ENCODE measurements around the gene FGFR1OP2. TPM values are rescaled to one million over a fixed set of nuclear protein-coding genes. Genes with fewer than 3 reads are reported as not detected.
"Not testable (repeated sequence)": the region's sequence is repeated elsewhere in the genome, so short reads cannot be mapped to it uniquely, and the experiment has no call there.

FGFR1OP2 gene
- total RNA-seq (10 to 100 TPM; 55.2 to 67.4 TPM), polyA plus RNA-seq (10 to 100 TPM; 31.4 to 60.5 TPM)
- long read RNA-seq, donor 1, transcript FGFR1OP2-202 (6 exons, 2,790 nt): minor isoform, 25 of 77 reads
- long read RNA-seq, donor 1, transcript FGFR1OP2-206 (5 exons, 956 nt): minor isoform, 5 of 77 reads
- long read RNA-seq, donor 1, transcript FGFR1OP2-201 (7 exons, 2,924 nt): major isoform, 37 of 77 reads
- long read RNA-seq, donor 1, partial matches to known transcripts: 4 of 77 reads
- long read RNA-seq, donor 1, other reads (novel, unspliced or antisense): 3 of 77 reads
- long read RNA-seq, donor 2, transcript FGFR1OP2-202 (6 exons, 2,790 nt): minor isoform, 5 of 20 reads
- long read RNA-seq, donor 2, transcript FGFR1OP2-201 (7 exons, 2,924 nt): major isoform, 8 of 20 reads
- long read RNA-seq, donor 2, partial matches to known transcripts: 0 of 20 reads
- long read RNA-seq, donor 2, other reads (novel, unspliced or antisense): 2 of 20 reads

- H3K27me3 ChIP-seq (ENCODE audit: control insufficient read depth in 1 of 2, insufficient read depth in 2 of 2, low read length in 1 of 2): no peaks in the 10 kb centered on the region
- H3K27ac ChIP-seq (ENCODE audit: low read depth in 1 of 2, low read length in 2 of 2): peak within 1 kb of the TSS; percentile 49 to 92
- H3K36me3 ChIP-seq (ENCODE audit: control insufficient read depth in 1 of 2, insufficient read depth in 2 of 2, low read length in 1 of 2): no peaks in the 10 kb centered on the region
- DNase-seq: peak; percentile 99 to 100
- H3K4me3 ChIP-seq (ENCODE audit: low read length in 2 of 2): peak within 1 kb of the TSS; percentile 61 to 96
- WGBS, 2 donors: 0% methylated on average over 65 to 69 of the region's 69 CpGs
- H3K4me1 ChIP-seq (ENCODE audit: control insufficient read depth in 1 of 2, insufficient read depth in 2 of 2, low read length in 2 of 2): no peaks in the 10 kb centered on the region
- ATAC-seq (ENCODE audit: low FRiP score): peak; percentile 99
- H3K9me3 ChIP-seq (ENCODE audit: control insufficient read depth, low read length): no peaks in the 10 kb centered on the region
- intact Hi-C loops (cut with DNase I): loop anchor here (5.0 kb wide), 1 partner anchor 74 kb away; the partner anchor contains the start of gene TM7SF3 (in 2 of the 2)
These were observed at the start of gene FGFR1OP2, which contains the start of gene INTS13 for GRCh38 chr12:26937863-26938700. TSS of gene FGFR1OP2 (plus strand) at chr12:26938470. CDS start at chr12:26954159, 15,689 bp downstream. TSS of gene INTS13 (minus strand) at chr12:26937981. CDS start at chr12:26936803, 1,178 bp downstream.

DNA sequence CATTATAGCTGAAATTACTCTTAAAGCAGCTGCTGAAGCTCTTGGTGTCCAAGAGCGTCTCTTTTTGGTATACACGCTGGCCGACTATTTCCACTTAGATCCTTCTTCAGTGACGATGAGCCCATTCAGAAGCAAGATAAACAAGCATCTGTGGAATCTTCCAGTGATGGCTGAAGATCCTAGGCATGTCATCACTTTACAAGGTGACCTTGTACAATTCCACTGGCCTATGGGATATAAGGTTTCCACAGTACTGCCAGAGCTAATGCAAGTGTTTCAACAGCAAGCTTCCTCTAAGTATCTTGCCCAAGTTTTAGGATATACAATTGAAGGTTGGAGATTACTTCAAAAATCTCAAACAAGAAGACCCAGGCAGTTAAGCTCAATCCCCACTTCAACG lies 47.5 kb upstream of the FGFR1OP2 start:
- no peaks in the 10 kb centered on the region for H3K4me1 ChIP-seq (ENCODE audit: control insufficient read depth in 1 of 2, insufficient read depth in 2 of 2, low read length in 2 of 2)
- intact Hi-C loops (cut with DNase I): no loop called here
- peaks cover 0 to 5% of the 10 kb centered on the region in 2 donors for H3K36me3 ChIP-seq (ENCODE audit: control insufficient read depth in 1 of 2, insufficient read depth in 2 of 2, low read length in 1 of 2)
- no peak overlapping the region for H3K4me3 ChIP-seq (ENCODE audit: low read length in 2 of 2)
- H3K27me3 ChIP-seq (ENCODE audit: control insufficient read depth in 1 of 2, insufficient read depth in 2 of 2, low read length in 1 of 2): no peaks in the 10 kb centered on the region
- peaks cover 2% of the 10 kb centered on the region for H3K9me3 ChIP-seq (ENCODE audit: control insufficient read depth, low read length)
- DNase-seq (no peak), ATAC-seq (ENCODE audit: low FRiP score) (no peak)
- H3K27ac ChIP-seq (ENCODE audit: low read depth in 1 of 2, low read length in 2 of 2): no peak overlapping the region
- WGBS, 2 donors: 95% methylated on average over 5 of the region's 5 CpGs

GRCh38 chr12:26891704-26892103 lies 46.6 kb upstream of the FGFR1OP2 start:
- no peak for ATAC-seq (ENCODE audit: low FRiP score)
- H3K9me3 ChIP-seq (ENCODE audit: control insufficient read depth, low read length): peaks cover 2% of the 10 kb centered on the region
- WGBS, 2 donors: 85 to 92% methylated on average over 1 of the region's 1 CpG

GRCh38 chr12:26895672-26896071 lies 42.6 kb upstream of the FGFR1OP2 start:
- Histone ChIP-seq H3K9me3 (ENCODE audit: control insufficient read depth, low read length) (peaks cover under 1% of the 10 kb centered on the region), H3K36me3 (ENCODE audit: control insufficient read depth in 1 of 2, insufficient read depth in 2 of 2, low read length in 1 of 2) (peaks cover 0 to 5% of the 10 kb centered on the region in 2 donors), H3K27ac (ENCODE audit: low read depth in 1 of 2, low read length in 2 of 2) (no peak overlapping the region), H3K4me3 (ENCODE audit: low read length in 2 of 2) (no peak overlapping the region), H3K4me1 (ENCODE audit: control insufficient read depth in 1 of 2, insufficient read depth in 2 of 2, low read length in 2 of 2) (no peaks in the 10 kb centered on the region), H3K27me3 (ENCODE audit: control insufficient read depth in 1 of 2, insufficient read depth in 2 of 2, low read length in 1 of 2) (no peaks in the 10 kb centered on the region)
- intact Hi-C loops (cut with DNase I): no loop called here
- 94% methylated on average over 4 of the region's 4 CpGs for WGBS, 2 donors
- DNase-seq: no peak
- ATAC-seq (ENCODE audit: low FRiP score): no peak

More at GRCh38 chr12:26891704-26892103, 46.6 kb upstream of the FGFR1OP2 start:
- no peaks in the 10 kb centered on the region for H3K4me1 ChIP-seq (ENCODE audit: control insufficient read depth in 1 of 2, insufficient read depth in 2 of 2, low read length in 2 of 2)
- no peak overlapping the region for H3K4me3 ChIP-seq (ENCODE audit: low read length in 2 of 2)
- no peak for DNase-seq
- peaks cover 0 to 5% of the 10 kb centered on the region in 2 donors for H3K36me3 ChIP-seq (ENCODE audit: control insufficient read depth in 1 of 2, insufficient read depth in 2 of 2, low read length in 1 of 2)
- intact Hi-C loops (cut with DNase I): no loop called here
- H3K27me3 ChIP-seq (ENCODE audit: control insufficient read depth in 1 of 2, insufficient read depth in 2 of 2, low read length in 1 of 2): no peaks in the 10 kb centered on the region
- no peak overlapping the region for H3K27ac ChIP-seq (ENCODE audit: low read depth in 1 of 2, low read length in 2 of 2)

GRCh38 chr12:26896913-26897312 lies 41.4 kb upstream of the FGFR1OP2 start:
- ATAC-seq (ENCODE audit: low FRiP score): no peak
- Histone ChIP-seq H3K27me3 (ENCODE audit: control insufficient read depth in 1 of 2, insufficient read depth in 2 of 2, low read length in 1 of 2) (no peaks in the 10 kb centered on the region), H3K9me3 (ENCODE audit: control insufficient read depth, low read length) (no peaks in the 10 kb centered on the region), H3K27ac (ENCODE audit: low read depth in 1 of 2, low read length in 2 of 2) (no peak overlapping the region), H3K4me3 (ENCODE audit: low read length in 2 of 2) (no peak overlapping the region), H3K36me3 (ENCODE audit: control insufficient read depth in 1 of 2, insufficient read depth in 2 of 2, low read length in 1 of 2) (no peaks in the 10 kb centered on the region), H3K4me1 (ENCODE audit: control insufficient read depth in 1 of 2, insufficient read depth in 2 of 2, low read length in 2 of 2) (no peaks in the 10 kb centered on the region)
- no peak for DNase-seq
- 95% methylated on average over 2 of the region's 2 CpGs for WGBS, 2 donors
- intact Hi-C loops (cut with DNase I): no loop called here

GRCh38 chr12:26903396-26903795 lies 34.9 kb upstream of the FGFR1OP2 start:
- H3K4me3 ChIP-seq (ENCODE audit: low read length in 2 of 2); H3K27me3 ChIP-seq (ENCODE audit: control insufficient read depth in 1 of 2, insufficient read depth in 2 of 2, low read length in 1 of 2); H3K9me3 ChIP-seq (ENCODE audit: control insufficient read depth, low read length); ATAC-seq (ENCODE audit: low FRiP score); H3K36me3 ChIP-seq (ENCODE audit: control insufficient read depth in 1 of 2, insufficient read depth in 2 of 2, low read length in 1 of 2); intact Hi-C loops (cut with DNase I); DNase-seq; H3K4me1 ChIP-seq (ENCODE audit: control insufficient read depth in 1 of 2, insufficient read depth in 2 of 2, low read length in 2 of 2); H3K27ac ChIP-seq (ENCODE audit: low read depth in 1 of 2, low read length in 2 of 2): not testable (repeated sequence)
- 97 to 98% methylated on average over 2 of the region's 3 CpGs for WGBS, 2 donors

GRCh38 chr12:26906024-26906423 lies 32.2 kb upstream of the FGFR1OP2 start:
- H3K9me3 ChIP-seq (ENCODE audit: control insufficient read depth, low read length): no peaks in the 10 kb centered on the region
- 30 to 49% methylated on average over 1 of the region's 1 CpG for WGBS, 2 donors
- H3K4me3 ChIP-seq (ENCODE audit: low read length in 2 of 2): no peak overlapping the region
- ATAC-seq (ENCODE audit: low FRiP score) (no peak), DNase-seq (no peak)
- no peak overlapping the region for H3K27ac ChIP-seq (ENCODE audit: low read depth in 1 of 2, low read length in 2 of 2)
- H3K36me3 ChIP-seq (ENCODE audit: control insufficient read depth in 1 of 2, insufficient read depth in 2 of 2, low read length in 1 of 2): no peaks in the 10 kb centered on the region
- no peaks in the 10 kb centered on the region for H3K4me1 ChIP-seq (ENCODE audit: control insufficient read depth in 1 of 2, insufficient read depth in 2 of 2, low read length in 2 of 2)
- intact Hi-C loops (cut with DNase I): no loop called here
- H3K27me3 ChIP-seq (ENCODE audit: control insufficient read depth in 1 of 2, insufficient read depth in 2 of 2, low read length in 1 of 2): no peaks in the 10 kb centered on the region

GRCh38 chr12:26906704-26907103 lies 31.6 kb upstream of the FGFR1OP2 start:
- no peaks in the 10 kb centered on the region for H3K27me3 ChIP-seq (ENCODE audit: control insufficient read depth in 1 of 2, insufficient read depth in 2 of 2, low read length in 1 of 2)
- H3K36me3 ChIP-seq (ENCODE audit: control insufficient read depth in 1 of 2, insufficient read depth in 2 of 2, low read length in 1 of 2): no peaks in the 10 kb centered on the region
- intact Hi-C loops (cut with DNase I): no loop called here
- H3K4me1 ChIP-seq (ENCODE audit: control insufficient read depth in 1 of 2, insufficient read depth in 2 of 2, low read length in 2 of 2): no peaks in the 10 kb centered on the region
- no peak for DNase-seq
- no peak for ATAC-seq (ENCODE audit: low FRiP score)
- no peak overlapping the region for H3K4me3 ChIP-seq (ENCODE audit: low read length in 2 of 2)
- H3K9me3 ChIP-seq (ENCODE audit: control insufficient read depth, low read length): no peaks in the 10 kb centered on the region
- 58 to 65% methylated on average over 1 of the region's 1 CpG for WGBS, 2 donors
- no peak overlapping the region for H3K27ac ChIP-seq (ENCODE audit: low read depth in 1 of 2, low read length in 2 of 2)

Measured in aorta (tissue), 5 donors.